Endothelial cell (in vitro differentiated cells): Measurements from ENCODE around the gene FUT8. TPM values are rescaled to one million over a fixed set of nuclear protein-coding genes. Genes with fewer than 3 reads are reported as not detected.

Experiments used
- DNase-seq: peaks from one replicate; pipeline ENCODE4 v3.0.0; 2021; ENCODE audit warnings: low spot score
- H3K27ac Mint-ChIP-seq: one replicate; pipeline ENCODE4 v1.8.0; 2021; ENCODE audit warnings: mixed read lengths, inconsistent platforms; ENCODE audit not compliant: unreplicated experiment
- H3K27me3 Mint-ChIP-seq: one replicate; pipeline ENCODE4 v1.8.0; 2021; ENCODE audit warnings: mild to moderate bottlenecking, moderate library complexity, mixed read lengths, inconsistent platforms; ENCODE audit not compliant: unreplicated experiment
- H3K36me3 Mint-ChIP-seq: one replicate; pipeline ENCODE4 v1.8.0; 2021; ENCODE audit warnings: mild to moderate bottlenecking, low read depth, mixed read lengths, inconsistent platforms; ENCODE audit not compliant: unreplicated experiment
- H3K4me1 Mint-ChIP-seq: one replicate; pipeline ENCODE4 v1.8.0; 2021; ENCODE audit warnings: mild to moderate bottlenecking, mixed read lengths, inconsistent platforms; ENCODE audit not compliant: unreplicated experiment
- H3K4me3 Mint-ChIP-seq: one replicate; pipeline ENCODE4 v1.8.0; 2021; ENCODE audit warnings: mild to moderate bottlenecking, mixed read lengths, inconsistent platforms; ENCODE audit not compliant: unreplicated experiment
- H3K9me3 Mint-ChIP-seq: one replicate; pipeline ENCODE4 v1.8.0; 2021; ENCODE audit warnings: mixed read lengths, inconsistent platforms; ENCODE audit not compliant: unreplicated experiment
- total RNA-seq: library from RNA; stranded (reverse); fragmentation: NEBNext Ultra II Directional; extraction: Animal tissue kit (Norgen Biotek cat#: 25700); gene quantifications from one replicate; pipeline ENCODE4 v1.2.1, GENCODE V29; 2021; ENCODE audit not compliant: unreplicated experiment
- TF ChIP-seq, protein P1 (sequence below): fragments of 200-600 bp; sonication (generic); IDR thresholded peaks from one replicate; pipeline ENCODE4 v1.5.0; 2021; ENCODE audit warnings: antibody characterized with exemption; ENCODE audit not compliant: unreplicated experiment

Gene FUT8
- total RNA-seq, 1 donor from 2014 or later, result 65.4 TPM

DNA sequence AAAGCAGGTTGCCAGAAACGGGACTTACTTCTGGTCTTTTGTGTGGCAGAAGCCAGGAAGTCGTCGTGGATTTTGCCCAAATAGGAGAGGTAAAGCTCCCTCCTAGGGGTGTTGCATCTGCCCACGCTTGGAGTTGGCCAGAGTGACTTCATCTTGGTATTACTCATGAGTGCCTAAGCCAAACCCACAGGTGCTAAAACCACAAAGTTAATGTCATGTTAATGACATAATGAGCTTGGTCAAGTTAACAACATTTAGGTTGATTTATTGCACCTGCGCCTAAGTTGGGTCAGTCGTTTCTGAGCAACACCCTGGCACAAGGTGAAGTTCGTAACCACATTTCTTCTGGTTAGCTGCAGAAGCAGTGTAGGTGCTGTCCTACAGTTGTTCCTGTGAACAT lies 225.2 kb downstream of the FUT8 start:
- H3K4me1 Mint-ChIP-seq, result no peaks in the 10 kb centered on the region
- no peak for DNase-seq
- no peak overlapping the region for H3K4me3 Mint-ChIP-seq
- no peaks in the 10 kb centered on the region for H3K9me3 Mint-ChIP-seq
- peaks cover 12% of the 10 kb centered on the region for H3K36me3 Mint-ChIP-seq
- TF ChIP-seq, protein P1, sequence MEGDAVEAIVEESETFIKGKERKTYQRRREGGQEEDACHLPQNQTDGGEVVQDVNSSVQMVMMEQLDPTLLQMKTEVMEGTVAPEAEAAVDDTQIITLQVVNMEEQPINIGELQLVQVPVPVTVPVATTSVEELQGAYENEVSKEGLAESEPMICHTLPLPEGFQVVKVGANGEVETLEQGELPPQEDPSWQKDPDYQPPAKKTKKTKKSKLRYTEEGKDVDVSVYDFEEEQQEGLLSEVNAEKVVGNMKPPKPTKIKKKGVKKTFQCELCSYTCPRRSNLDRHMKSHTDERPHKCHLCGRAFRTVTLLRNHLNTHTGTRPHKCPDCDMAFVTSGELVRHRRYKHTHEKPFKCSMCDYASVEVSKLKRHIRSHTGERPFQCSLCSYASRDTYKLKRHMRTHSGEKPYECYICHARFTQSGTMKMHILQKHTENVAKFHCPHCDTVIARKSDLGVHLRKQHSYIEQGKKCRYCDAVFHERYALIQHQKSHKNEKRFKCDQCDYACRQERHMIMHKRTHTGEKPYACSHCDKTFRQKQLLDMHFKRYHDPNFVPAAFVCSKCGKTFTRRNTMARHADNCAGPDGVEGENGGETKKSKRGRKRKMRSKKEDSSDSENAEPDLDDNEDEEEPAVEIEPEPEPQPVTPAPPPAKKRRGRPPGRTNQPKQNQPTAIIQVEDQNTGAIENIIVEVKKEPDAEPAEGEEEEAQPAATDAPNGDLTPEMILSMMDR, result no peak
- H3K27me3 Mint-ChIP-seq, result no peaks in the 10 kb centered on the region
- no peak overlapping the region for H3K27ac Mint-ChIP-seq

DNA sequence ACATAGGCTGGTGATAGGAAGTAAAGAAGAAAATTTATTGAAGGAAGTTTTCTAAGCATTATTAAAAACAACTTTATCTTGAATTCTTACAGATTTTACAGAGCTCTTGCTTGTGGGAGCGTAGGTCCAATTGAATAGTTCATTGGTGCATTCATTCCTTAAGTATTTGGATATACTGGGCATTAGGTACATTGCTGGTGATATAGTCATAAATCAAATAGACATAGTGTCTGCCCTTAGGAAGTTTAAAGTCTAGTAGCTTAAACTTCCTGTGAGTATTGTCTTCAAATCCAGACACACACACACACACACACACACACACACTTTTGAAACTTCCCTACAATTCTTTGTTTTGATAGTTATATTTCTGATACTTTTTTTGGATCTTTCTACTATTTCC lies 226.7 kb downstream of the FUT8 start:
- H3K36me3 Mint-ChIP-seq, result peaks cover 11% of the 10 kb centered on the region

GRCh38 chr14:65650826-65651225 lies 238.3 kb downstream of the FUT8 start:
- Mint-ChIP-seq H3K9me3 (no peaks in the 10 kb centered on the region), H3K4me3 (no peak overlapping the region), H3K27me3 (peaks cover 2% of the 10 kb centered on the region), H3K27ac (no peak overlapping the region), H3K4me1 (no peaks in the 10 kb centered on the region), H3K36me3 (peaks cover 3% of the 10 kb centered on the region)
- no peak for DNase-seq
- TF ChIP-seq, protein P1, result no peak

More for the DNA sequence above, 226.7 kb downstream of the FUT8 start:
- H3K9me3 Mint-ChIP-seq, result no peaks in the 10 kb centered on the region
- no peaks in the 10 kb centered on the region for H3K4me1 Mint-ChIP-seq
- no peak for DNase-seq
- TF ChIP-seq, protein P1, result no peak
- H3K27ac Mint-ChIP-seq, result no peak overlapping the region
- H3K4me3 Mint-ChIP-seq, result no peak overlapping the region
- no peaks in the 10 kb centered on the region for H3K27me3 Mint-ChIP-seq

DNA sequence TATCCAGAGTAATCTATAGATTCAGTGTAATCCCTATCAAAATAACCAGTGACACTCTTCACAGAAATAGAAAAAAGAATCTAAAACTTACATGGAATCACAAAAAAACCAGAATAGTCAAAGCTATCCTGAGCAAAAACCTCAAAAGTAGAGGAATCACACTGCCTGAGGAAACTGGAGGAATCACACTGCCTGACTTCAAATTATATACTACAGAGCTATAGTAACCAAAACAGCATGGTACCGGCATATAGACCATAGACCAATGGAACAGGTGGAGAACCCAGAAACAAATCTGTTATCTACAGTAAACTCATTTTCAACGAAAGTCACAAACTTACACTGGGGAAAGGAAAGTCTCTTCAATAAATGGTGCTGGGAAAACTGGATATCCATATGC lies 244.0 kb downstream of the FUT8 start:
- no peak overlapping the region for H3K4me3 Mint-ChIP-seq
- H3K27me3 Mint-ChIP-seq, result peaks cover 2% of the 10 kb centered on the region
- TF ChIP-seq, protein P1, result no peak
- H3K4me1 Mint-ChIP-seq, result no peaks in the 10 kb centered on the region
- DNase-seq, result no peak
- H3K36me3 Mint-ChIP-seq, result peaks cover 7% of the 10 kb centered on the region
- H3K27ac Mint-ChIP-seq, result no peak overlapping the region
- no peaks in the 10 kb centered on the region for H3K9me3 Mint-ChIP-seq

DNA sequence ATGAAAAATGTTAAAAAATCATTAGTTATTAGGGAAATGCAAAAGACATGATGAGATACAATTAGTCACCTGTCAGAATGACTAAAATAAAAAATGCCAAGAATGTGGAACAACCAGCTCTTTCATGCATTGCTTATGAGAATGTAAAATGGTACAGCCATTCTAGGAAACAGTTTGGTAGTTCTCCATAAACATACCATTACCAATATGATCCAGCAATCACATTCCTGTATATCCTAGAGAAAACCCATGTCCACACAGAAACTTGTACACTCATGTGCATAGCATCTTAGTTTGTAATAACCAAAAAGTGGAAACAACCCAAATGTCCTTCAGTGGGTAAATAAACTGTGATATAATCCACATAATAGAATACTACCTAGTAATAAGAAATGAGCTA lies 245.7 kb downstream of the FUT8 start:
- Mint-ChIP-seq H3K36me3 (peaks cover 3% of the 10 kb centered on the region), H3K27ac (no peak overlapping the region), H3K4me3 (no peak overlapping the region), H3K27me3 (peaks cover 2% of the 10 kb centered on the region), H3K4me1 (no peaks in the 10 kb centered on the region), H3K9me3 (no peaks in the 10 kb centered on the region)
- no peak for DNase-seq
- TF ChIP-seq, protein P1, result no peak
